M059J (cell line): ENCODE results near the gene ZNF780B. TPM values are rescaled to one million over a fixed set of nuclear protein-coding genes. Genes with fewer than 3 reads are reported as not detected.

ENCODE experiments used
- DNase-seq: peaks from one replicate; pipeline ENCODE4 v3.0.0-alpha.2; 2012; ENCODE audit warnings: low read depth
- total RNA-seq: library from RNA; depleted of rRNA; stranded (reverse); fragments of >200 nt; shearing (Covaris generic); gene quantifications from 2 replicates; pipeline ENCODE4 v1.2.3, GENCODE V29; 2014; rRNA removed

Gene ZNF780B
- total RNA-seq, 1 experiment from 2014 or later = 4.5 TPM

GRCh38 chr19:39982883-39983282 is 73.1 kb downstream of the ZNF780B start:
- DNase-seq = no peak

Other genes starting within 250 kb of the ZNF780B start
- gene DYRK1B, start 222.1 kb downstream of the ZNF780B start, total RNA-seq = 4.9 and 10.6 TPM in 2 replicates
- 153 and 191 TPM in 2 replicates for gene FBL, start 209.9 kb downstream of the ZNF780B start, total RNA-seq
- 0.15 and 0.47 TPM in 2 replicates for gene FCGBP, start 121.6 kb downstream of the ZNF780B start, total RNA-seq
- gene PSMC4, start 85.1 kb downstream of the ZNF780B start, total RNA-seq = 209 and 217 TPM in 2 replicates
- 0.96 and 1.3 TPM in 2 replicates for gene ZNF546, start 59.2 kb downstream of the ZNF780B start, total RNA-seq
- gene ZNF780A, start 34.7 kb upstream of the ZNF780B start, total RNA-seq = 5.8 and 10.3 TPM in 2 replicates
- 5.0 and 13.4 TPM in 2 replicates for gene MAP3K10, start 135.2 kb upstream of the ZNF780B start, total RNA-seq
- gene TTC9B, start 162.2 kb upstream of the ZNF780B start, total RNA-seq = not detected in 2 replicates
- not detected in 2 replicates for gene CCNP, start 170.5 kb upstream of the ZNF780B start, total RNA-seq
- 73.0 and 98.3 TPM in 2 replicates for gene AKT2, start 229.1 kb upstream of the ZNF780B start, total RNA-seq